HG02642 (cell line): ENCODE data around the gene G6PD.

Source experiments
- ATAC-seq: cut with Tn5 transposase; IDR thresholded peaks from one replicate; pipeline ENCODE4 v1.9.1; 2021; ENCODE audit warnings: mild to moderate bottlenecking; ENCODE audit not compliant: unreplicated experiment, poor library complexity

The G6PD gene

GRCh38 chrX:154489182-154489581 is 57.5 kb downstream of the G6PD start:
- no peak for ATAC-seq

DNA sequence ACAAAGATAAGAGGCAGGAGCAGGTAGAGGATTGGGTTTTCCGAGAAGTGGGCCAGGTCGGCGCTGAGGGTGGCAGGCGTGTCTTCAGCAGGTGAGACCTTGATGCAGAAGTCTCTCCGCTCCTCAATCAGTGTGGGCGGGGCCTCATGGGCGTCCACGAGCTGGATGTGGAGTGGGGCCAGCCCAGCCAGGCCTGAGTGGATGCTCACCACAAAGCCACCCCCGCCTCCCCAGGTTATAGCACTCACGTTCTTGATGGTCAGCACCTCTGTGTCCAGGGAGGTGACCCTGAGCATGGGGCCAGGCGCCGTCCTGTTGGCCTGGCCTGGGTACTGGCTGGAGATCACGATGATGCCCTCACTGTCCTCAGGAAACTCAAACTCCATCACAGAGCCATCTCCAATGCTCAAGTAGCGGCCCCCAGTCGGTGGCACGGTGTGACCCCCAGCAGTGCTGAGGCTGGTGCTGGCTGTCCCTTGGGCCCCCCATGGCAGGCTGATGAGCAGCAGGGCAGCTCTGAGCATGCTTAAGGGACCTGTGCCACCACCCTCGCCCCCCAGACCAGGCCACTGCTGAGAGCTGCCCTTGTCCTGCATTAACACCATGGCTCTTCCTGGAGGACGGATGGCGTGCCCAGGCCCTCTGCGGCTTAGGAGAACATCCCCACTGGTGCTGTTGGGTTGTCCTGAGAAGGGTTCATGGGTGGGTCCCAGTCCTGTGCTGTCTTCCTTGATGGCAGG is 58.1 kb downstream of the G6PD start:
- no peak for ATAC-seq

GRCh38 chrX:154487518-154488290 is 58.9 kb downstream of the G6PD start:
- no peak for ATAC-seq

- peak; percentile 32 for ATAC-seq
These were observed 60.0 kb downstream of the G6PD start, which contains the start of gene UBL4A for GRCh38 chrX:154486396-154487207. TSS of gene UBL4A (minus strand) at chrX:154486615. CDS start at chrX:154486584, 31 bp downstream.

DNA sequence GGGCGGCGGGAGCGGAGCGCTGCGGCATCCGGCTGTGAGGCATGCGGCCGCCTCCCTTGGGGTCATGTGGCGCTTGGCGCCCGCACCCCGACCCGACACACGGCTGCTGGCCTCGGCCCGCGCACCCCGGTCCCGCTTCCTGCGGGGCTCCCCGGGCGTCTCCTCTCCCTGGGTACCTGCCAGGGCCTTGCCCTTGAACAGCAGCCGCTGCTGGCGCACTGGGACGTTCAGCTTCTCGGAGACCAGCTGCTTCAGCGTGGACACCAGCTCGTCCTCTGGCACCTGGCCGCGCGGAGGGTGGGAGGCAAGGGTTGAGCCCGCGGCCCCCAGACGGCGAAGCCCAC is 60.6 kb downstream of the G6PD start:
- no peak for ATAC-seq

DNA sequence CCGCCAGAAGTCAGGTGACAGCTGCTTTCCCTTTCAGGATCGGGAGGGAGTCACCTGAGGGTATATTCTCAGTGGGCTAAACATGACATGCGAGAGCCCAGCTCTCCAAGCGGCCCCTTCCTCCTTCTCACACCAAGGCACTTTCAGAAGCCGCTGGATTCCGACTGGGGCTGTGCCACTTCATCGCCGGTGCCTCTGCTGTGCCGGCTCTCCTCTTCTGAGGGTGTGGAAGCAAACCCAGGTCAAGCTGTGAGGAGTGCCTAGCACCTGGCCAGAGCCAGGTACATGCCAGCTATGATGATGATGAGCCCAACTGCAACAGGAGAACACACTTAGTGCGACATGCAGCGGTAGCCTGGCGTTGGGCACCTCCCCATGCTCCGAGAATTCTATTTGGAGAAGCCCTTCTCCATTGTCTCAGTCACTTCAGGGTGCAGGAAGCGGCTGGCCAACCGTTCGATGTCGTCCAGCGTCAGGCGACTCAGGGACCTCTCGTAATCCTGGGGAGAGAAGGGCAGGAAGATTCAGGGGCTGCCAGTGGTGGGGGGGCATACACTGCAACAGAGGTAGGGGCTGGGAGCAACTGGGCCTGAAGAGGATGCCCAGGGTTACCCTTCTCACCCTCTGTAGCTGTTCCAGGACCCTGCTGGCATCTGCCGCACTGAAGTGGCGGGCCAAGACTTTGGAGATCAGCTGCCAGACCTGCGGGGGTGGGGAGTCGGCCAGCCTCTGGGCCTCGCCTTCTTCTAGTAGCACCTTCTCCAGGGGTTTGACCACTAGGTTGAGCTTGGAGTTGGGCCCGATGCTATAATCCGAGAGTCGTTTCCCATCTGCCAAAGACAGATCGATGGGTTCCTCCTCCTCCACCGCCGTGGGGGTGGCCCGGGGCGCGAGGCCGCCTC is 61.2 kb downstream of the G6PD start:
- no peak for ATAC-seq

GRCh38 chrX:154484255-154485149 is 62.1 kb downstream of the G6PD start:
- ATAC-seq: no peak

- ATAC-seq: no peak
These were observed 63.3 kb downstream of the G6PD start for GRCh38 chrX:154483325-154483724.

DNA sequence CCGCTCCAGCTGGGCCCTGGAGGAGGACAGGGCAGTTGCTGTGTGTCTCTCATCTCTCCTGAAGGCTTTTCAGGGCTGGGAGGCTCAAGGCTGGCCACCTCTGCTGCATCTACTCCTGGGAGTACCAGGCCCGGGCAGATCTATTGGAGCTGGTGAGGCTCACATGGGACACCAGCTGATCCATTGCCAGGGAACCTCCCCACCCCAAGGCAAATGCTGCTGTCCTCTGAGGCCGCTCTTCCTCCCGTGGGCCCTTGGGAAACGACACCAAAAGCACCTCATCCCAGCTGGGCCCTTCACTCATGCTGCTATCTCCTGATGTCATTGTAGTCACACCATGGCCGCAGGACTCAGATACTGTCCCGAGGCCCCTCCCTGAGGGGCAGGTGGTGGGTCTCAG is 63.9 kb downstream of the G6PD start:
- no peak for ATAC-seq

GRCh38 chrX:154481911-154482601 is 64.6 kb downstream of the G6PD start:
- ATAC-seq: no peak
